ENCODE results near the gene SYT3.

The SYT3 gene, protein sequence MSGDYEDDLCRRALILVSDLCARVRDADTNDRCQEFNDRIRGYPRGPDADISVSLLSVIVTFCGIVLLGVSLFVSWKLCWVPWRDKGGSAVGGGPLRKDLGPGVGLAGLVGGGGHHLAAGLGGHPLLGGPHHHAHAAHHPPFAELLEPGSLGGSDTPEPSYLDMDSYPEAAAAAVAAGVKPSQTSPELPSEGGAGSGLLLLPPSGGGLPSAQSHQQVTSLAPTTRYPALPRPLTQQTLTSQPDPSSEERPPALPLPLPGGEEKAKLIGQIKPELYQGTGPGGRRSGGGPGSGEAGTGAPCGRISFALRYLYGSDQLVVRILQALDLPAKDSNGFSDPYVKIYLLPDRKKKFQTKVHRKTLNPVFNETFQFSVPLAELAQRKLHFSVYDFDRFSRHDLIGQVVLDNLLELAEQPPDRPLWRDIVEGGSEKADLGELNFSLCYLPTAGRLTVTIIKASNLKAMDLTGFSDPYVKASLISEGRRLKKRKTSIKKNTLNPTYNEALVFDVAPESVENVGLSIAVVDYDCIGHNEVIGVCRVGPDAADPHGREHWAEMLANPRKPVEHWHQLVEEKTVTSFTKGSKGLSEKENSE

DNA sequence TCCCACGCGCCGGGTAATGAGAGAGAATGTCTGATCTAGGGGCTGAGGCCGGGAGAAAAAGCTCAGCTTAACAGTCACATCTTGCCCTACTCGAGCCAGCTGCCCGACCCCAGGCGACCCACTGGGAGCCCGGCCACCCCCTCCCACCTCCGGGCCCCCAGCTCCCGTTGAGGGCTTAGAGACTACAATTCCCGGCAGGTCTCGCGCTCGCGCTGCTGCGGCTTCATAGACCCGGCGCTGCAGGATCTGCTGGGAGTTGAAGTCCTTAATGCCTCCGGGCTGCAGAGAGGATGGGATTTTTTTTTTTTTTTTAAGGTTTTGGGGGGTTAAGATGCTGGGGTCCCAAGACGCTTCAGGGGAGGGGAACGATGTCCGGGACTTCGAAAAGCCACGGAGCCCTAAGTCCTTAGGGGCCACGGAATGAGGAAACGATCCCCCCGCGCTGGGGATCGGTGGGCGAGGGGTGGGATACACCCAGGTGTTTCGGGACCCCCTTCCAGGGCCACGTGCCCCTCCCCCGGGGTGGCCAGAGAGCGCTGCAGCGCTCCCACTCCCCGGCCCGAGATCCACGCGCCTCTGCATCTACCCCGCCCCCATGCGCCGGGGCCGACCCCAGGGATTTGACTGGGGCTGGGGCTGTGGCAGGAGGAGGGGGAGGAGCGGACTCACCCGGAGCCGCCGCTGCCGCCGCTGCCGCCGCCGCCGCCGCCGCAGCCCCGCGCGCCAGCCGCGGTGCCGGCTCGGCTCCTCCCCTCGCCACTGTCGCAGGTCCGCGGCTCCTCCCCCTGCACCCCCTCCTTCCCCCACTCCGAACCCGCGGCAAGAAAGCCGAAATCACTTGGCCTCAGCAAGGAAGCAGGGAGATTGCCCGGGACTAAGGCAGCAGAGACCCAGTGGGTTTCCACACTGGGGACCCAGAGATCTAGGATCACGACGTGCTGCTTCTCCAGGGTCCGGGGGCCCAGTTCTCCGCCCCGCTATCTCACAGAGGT is at the start of gene SYT3:
TSS of gene SYT3 (minus strand) at position 761 of the 992 bp plus-strand sequence. CDS start 2,470 bp downstream, outside the sequence.
- peak in 1 of 3 donors; percentile 30 for DNase-seq (ENCODE audit: low read depth in 3 of 3, low spot score in 1 of 3)

DNA sequence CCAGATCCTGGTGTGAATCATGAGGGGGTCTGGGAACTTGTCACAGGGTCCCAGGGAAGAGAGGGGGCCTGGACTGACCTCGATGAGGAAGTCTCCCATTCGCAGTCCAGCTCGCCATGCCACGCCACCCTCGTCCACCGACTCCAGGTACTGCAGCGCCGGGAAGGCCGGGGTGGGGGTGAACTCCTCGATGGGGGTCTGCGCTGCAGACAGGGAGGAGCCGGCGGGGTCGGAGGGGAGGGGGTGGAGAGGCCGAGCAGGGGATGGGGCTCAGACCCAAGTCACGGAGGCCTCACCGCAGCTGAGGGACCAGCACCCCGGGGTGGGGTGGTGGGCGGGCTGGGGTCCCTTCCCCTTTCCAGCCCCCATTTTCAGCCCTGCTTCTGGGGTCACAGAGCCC is 49.1 kb upstream of the SYT3 start:
- no peak for DNase-seq (ENCODE audit: low read depth in 3 of 3, low spot score in 1 of 3)

- DNase-seq (ENCODE audit: low read depth in 3 of 3, low spot score in 1 of 3) = no peak
These were observed 46.8 kb upstream of the SYT3 start for GRCh38 chr19:50686310-50687032.

- DNase-seq (ENCODE audit: low read depth in 3 of 3, low spot score in 1 of 3) = peak in 2 of 3 donors; percentile 46 to 73
These were observed 39.8 kb upstream of the SYT3 start for GRCh38 chr19:50679177-50680125.

DNA sequence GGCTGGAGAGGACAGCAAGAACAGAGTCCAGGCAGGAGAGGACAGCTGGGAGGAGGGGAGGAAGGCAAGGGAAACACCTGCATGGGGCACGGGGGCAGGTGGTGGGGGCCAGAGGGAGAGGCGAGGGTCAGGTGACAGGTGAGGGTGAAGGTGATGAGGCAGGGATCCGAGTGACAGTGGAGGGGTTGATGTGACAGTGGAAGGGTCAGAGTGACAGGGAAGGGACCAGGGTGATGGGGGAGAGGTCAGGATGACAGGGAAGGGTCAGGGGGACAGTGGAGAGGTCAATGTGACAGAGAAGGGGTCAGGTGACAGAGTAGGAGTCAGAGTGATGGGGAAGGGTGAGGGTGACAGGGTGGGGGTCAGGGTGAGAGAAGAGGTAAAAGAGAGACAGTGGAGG is 38.6 kb upstream of the SYT3 start:
- no peak for DNase-seq (ENCODE audit: low read depth in 3 of 3, low spot score in 1 of 3)

DNA sequence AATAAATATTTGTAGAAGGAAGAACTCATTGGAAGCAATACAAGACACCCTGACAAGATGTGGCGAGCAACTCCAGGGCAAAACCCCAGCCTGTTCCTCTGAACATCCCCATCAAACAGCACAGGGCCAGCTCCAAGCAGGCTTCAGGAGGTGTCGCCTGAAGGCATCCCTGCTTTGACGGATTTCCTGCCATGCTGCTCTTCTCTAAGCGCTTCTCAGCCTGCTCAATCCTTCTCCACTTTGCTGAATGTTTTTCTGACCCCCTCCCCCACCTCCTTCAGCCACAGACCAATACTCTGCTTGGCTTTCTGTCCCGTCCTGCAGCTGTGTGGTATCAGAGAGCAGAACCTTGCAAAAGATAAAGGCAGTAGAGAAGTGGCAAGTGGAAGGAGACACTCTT is 38.0 kb upstream of the SYT3 start:
- DNase-seq (ENCODE audit: low read depth in 3 of 3, low spot score in 1 of 3) = no peak

GRCh38 chr19:50676625-50677197 is 37.0 kb upstream of the SYT3 start:
- no peak for DNase-seq (ENCODE audit: low read depth in 3 of 3, low spot score in 1 of 3)

DNA sequence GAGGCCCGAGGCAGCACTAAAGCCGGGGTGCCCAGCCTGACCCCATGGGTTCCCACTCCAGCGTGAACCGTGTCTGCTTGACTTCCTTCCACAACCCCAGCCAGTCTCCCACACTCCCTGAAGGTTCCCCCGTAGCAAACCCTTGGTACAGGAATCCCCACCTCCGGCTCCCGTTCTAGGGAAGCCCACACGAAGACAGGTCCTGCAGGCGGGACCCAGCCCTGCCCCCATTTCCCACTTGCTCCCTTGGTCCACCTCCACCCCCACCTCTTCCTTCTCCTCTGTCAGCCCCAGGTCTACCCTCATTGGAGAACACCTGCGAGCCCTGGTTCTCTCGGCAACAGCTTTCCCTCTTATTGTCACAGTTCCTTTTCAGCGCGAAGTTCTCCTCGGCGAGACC is 33.4 kb upstream of the SYT3 start:
- DNase-seq (ENCODE audit: low read depth in 3 of 3, low spot score in 1 of 3) = no peak

GRCh38 chr19:50670102-50670380 is 30.4 kb upstream of the SYT3 start:
- no peak for DNase-seq (ENCODE audit: low read depth in 3 of 3, low spot score in 1 of 3)

- peak in 1 of 3 donors; percentile 19 for DNase-seq (ENCODE audit: low read depth in 3 of 3, low spot score in 1 of 3)
These were observed 29.8 kb upstream of the SYT3 start for GRCh38 chr19:50669302-50670101.

DNA sequence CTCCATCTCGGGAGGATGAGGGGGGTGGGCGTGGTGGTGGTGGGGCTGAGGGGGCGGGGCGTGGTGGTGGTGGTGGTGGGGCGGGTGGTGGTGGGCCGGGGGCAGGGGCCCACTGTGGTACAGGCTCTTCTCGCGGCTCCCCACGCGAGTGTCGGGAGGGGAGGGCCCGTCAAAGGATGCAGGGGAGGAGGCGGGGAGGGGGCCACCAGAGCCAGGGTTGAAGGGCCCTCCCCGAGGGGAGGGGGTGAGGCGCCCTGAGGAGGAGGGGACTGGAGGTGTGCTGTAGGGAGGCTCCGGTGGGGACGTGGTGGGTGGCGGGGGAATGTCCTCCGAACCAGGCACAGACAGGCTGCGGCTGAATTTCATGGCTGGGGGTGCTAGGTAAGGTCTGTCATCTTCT is 29.2 kb upstream of the SYT3 start:
- no peak for DNase-seq (ENCODE audit: low read depth in 3 of 3, low spot score in 1 of 3)

GRCh38 chr19:50668416-50668815 is 28.7 kb upstream of the SYT3 start:
- no peak for DNase-seq (ENCODE audit: low read depth in 3 of 3, low spot score in 1 of 3)

- no peak for DNase-seq (ENCODE audit: low read depth in 3 of 3, low spot score in 1 of 3)
These were observed 28.1 kb upstream of the SYT3 start for GRCh38 chr19:50667759-50668231.

- no peak for DNase-seq (ENCODE audit: low read depth in 3 of 3, low spot score in 1 of 3)
These were observed 27.6 kb upstream of the SYT3 start for GRCh38 chr19:50667177-50667758.

DNA sequence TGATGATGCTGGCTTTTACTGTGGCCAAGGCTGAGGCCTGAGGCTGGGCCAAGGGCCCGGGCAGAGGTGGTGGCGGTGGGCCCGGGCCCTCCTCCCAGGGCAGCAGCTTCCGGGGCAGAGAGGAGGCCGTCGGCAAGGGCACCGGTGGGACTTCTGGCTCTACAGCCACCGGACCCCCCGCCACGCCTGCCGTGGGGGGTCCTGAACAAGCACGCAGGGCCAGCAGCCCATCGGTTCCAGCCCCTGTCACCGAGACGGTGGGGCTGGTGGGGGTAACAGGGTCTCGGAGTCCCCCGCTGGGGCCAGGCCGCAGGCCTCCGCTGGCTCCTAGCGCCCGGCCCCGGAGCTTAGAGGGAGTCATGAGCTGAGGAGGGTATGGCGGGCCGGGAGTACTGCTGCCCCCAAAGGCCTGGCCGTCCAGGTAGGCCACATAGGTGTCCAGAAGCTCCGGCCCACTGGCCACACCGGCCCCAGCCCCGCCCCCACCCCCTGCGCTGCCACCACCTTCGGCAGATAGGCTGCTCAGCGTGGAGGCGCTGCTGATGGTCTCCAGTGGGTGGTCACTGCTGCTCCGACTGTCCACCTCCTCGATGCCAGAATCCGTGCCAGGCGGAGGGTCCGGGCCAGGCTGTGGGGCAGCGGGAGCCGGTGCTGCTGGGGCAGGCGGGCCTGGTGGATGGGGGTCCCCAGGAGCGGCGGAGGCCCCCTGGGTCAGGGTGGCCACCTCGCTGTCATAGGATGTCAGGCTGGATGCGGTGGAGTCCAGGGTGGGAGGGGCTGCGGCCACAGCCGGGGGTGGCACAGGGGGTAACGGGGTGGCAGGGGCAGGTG is 26.9 kb upstream of the SYT3 start:
- no peak for DNase-seq (ENCODE audit: low read depth in 3 of 3, low spot score in 1 of 3)

DNA sequence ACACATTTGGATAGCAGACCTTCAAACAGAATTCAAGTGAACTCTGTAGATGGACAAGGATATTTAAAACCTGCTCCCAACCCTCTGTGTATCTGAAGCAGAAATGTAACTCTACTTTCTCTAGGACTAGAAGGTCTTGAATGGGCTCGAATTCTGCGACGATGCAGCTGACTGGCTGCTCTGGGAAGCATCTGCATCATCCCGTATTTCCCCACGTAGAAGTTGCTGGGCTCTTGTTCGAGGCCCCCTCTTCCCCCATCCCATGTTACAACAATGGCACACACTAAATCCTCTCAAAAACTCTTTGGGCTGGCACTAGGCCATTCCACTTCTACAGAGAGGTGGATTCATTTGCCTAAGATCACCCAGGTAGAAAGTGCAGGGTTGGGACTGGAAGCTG is 24.5 kb upstream of the SYT3 start:
- no peak for DNase-seq (ENCODE audit: low read depth in 3 of 3, low spot score in 1 of 3)

- DNase-seq (ENCODE audit: low read depth in 3 of 3, low spot score in 1 of 3) = no peak
These were observed 23.8 kb upstream of the SYT3 start for GRCh38 chr19:50663482-50663790.

Data from stimulated activated CD4-positive, alpha-beta T cell treated with anti-CD3 and anti-CD28 coated beads, TNF-alpha, amount 100 ng/mL, for 1 hour (primary cell).